KMS-11 (cell line): ENCODE data around the gene SLC7A7.

Source experiments
- H2AFZ ChIP-seq: fragments of 200-600 bp; sonication (generic); 2 replicates; pipeline ENCODE4 v1.6.1; 2016; ENCODE audit warnings: antibody characterized with exemption, mixed run types, low read depth
- H3K27ac ChIP-seq: fragments of 200-600 bp; sonication (generic); 2 replicates; pipeline ENCODE4 v1.6.1; 2016; ENCODE audit warnings: mild to moderate bottlenecking, mixed run types
- H3K27me3 ChIP-seq: fragments of 200-600 bp; sonication (generic); 2 replicates; pipeline ENCODE4 v1.6.1; 2017; ENCODE audit warnings: mild to moderate bottlenecking, low read depth, mixed run types, moderate library complexity; ENCODE audit not compliant: insufficient read depth
- H3K36me3 ChIP-seq: fragments of 200-600 bp; sonication (generic); 2 replicates; pipeline ENCODE4 v1.6.1; 2017; ENCODE audit warnings: mild to moderate bottlenecking, mixed run types; ENCODE audit not compliant: insufficient read depth
- H3K4me1 ChIP-seq: fragments of 200-600 bp; sonication (generic); 2 replicates; pipeline ENCODE4 v1.6.1; 2016; ENCODE audit warnings: mild to moderate bottlenecking, low read depth, mixed run types; ENCODE audit not compliant: poor library complexity, severe bottlenecking
- H3K4me2 ChIP-seq: fragments of 200-600 bp; sonication (generic); 2 replicates; pipeline ENCODE4 v1.7.0; 2016; ENCODE audit warnings: mild to moderate bottlenecking, mixed run types
- H3K4me3 ChIP-seq: fragments of 200-600 bp; sonication (generic); IDR thresholded peaks from 2 replicates; pipeline ENCODE4 v1.6.1; 2017; ENCODE audit warnings: low read depth, low read length, mixed read lengths; ENCODE audit not compliant: insufficient read depth
- H3K79me2 ChIP-seq: fragments of 200-600 bp; sonication (generic); 2 replicates; pipeline ENCODE4 v1.6.1; 2016; ENCODE audit warnings: low read depth, mixed run types; ENCODE audit not compliant: insufficient read depth
- H3K9ac ChIP-seq: fragments of 200-600 bp; sonication (generic); 2 replicates; pipeline ENCODE4 v1.6.1; 2016; ENCODE audit warnings: mild to moderate bottlenecking, mixed run types
- H4K20me1 ChIP-seq: fragments of 200-600 bp; sonication (generic); 2 replicates; pipeline ENCODE4 v1.6.1; 2016; ENCODE audit warnings: mild to moderate bottlenecking, mixed run types; ENCODE audit not compliant: insufficient read depth
- CTCF ChIP-seq: fragments of 200-600 bp; sonication (generic); conservative IDR thresholded peaks from 2 replicates; pipeline ENCODE4 v1.6.1; 2017; ENCODE audit warnings: low read depth, mild to moderate bottlenecking, antibody characterized with exemption, low read length, moderate library complexity, mixed read lengths

Gene SLC7A7

GRCh38 chr14:22837750-22838538 lies 22.7 kb upstream of the SLC7A7 start:
- peaks cover 21% of the 10 kb centered on the region for H3K4me1 ChIP-seq
- no peak overlapping the region for H3K9ac ChIP-seq
- H3K4me3 ChIP-seq = no peak overlapping the region
- H3K27ac ChIP-seq = peak overlapping the region; percentile 28; the same call in 1 of the 2 replicates
- no peaks in the 10 kb centered on the region for H3K27me3 ChIP-seq
- H4K20me1 ChIP-seq = no peaks in the 10 kb centered on the region
- H3K4me2 ChIP-seq = peak overlapping the region; percentile 45; the same call in 1 of the 2 replicates
- no peaks in the 10 kb centered on the region for H3K36me3 ChIP-seq
- no peak for TF ChIP-seq CTCF
- H2AFZ ChIP-seq = 0 out of 2 replicates have a peak overlapping the region, but pooled peaks have one; percentile 34
- H3K79me2 ChIP-seq = no peaks in the 10 kb centered on the region

GRCh38 chr14:22837114-22837749 lies 22.0 kb upstream of the SLC7A7 start:
- no peak for TF ChIP-seq CTCF
- H3K9ac ChIP-seq = no peak overlapping the region
- H3K4me2 ChIP-seq = no peak overlapping the region
- no peaks in the 10 kb centered on the region for H3K36me3 ChIP-seq
- H3K79me2 ChIP-seq = no peaks in the 10 kb centered on the region
- H3K4me3 ChIP-seq = no peak overlapping the region
- no peak overlapping the region for H2AFZ ChIP-seq
- H3K27me3 ChIP-seq = no peaks in the 10 kb centered on the region
- peaks cover 21% of the 10 kb centered on the region for H3K4me1 ChIP-seq
- H3K27ac ChIP-seq = no peak overlapping the region
- H4K20me1 ChIP-seq = no peaks in the 10 kb centered on the region

- Histone ChIP-seq H2AFZ (no peak within 1 kb of the TSS), H3K4me2 (no peak within 1 kb of the TSS)
- TF ChIP-seq CTCF = no peak
Measured at GRCh38 chr14:22836301-22837113, 21.3 kb upstream of the SLC7A7 start, which contains the start of gene MMP14. Gene MMP14, plus strand, starts transcription at chr14:22836585. Its CDS starts 233 bp downstream, at chr14:22836818.

GRCh38 chr14:22835505-22835904 lies 20.3 kb upstream of the SLC7A7 start:
- Histone ChIP-seq H3K4me3 (no peak overlapping the region), H3K27me3 (no peaks in the 10 kb centered on the region), H3K36me3 (no peaks in the 10 kb centered on the region), H3K4me1 (peaks cover 34% of the 10 kb centered on the region), H2AFZ (no peak overlapping the region), H4K20me1 (no peaks in the 10 kb centered on the region), H3K79me2 (peaks cover 4% of the 10 kb centered on the region; the same call in 1 of the 2 replicates), H3K9ac (no peak overlapping the region), H3K4me2 (no peak overlapping the region), H3K27ac (no peak overlapping the region)
- TF ChIP-seq CTCF = no peak

More at GRCh38 chr14:22836301-22837113, 21.3 kb upstream of the SLC7A7 start, which contains the start of gene MMP14:
- Histone ChIP-seq H3K4me3 (no peak within 1 kb of the TSS), H3K79me2 (no peaks in the 10 kb centered on the region), H3K4me1 (peaks cover 25% of the 10 kb centered on the region), H4K20me1 (no peaks in the 10 kb centered on the region), H3K9ac (no peak within 1 kb of the TSS), H3K27ac (no peak within 1 kb of the TSS), H3K27me3 (no peaks in the 10 kb centered on the region), H3K36me3 (no peaks in the 10 kb centered on the region)
